HEK293T (cell line): ENCODE measurements around the gene FOXO1.

ENCODE experiments used
- BHLHE40 ChIP-seq: fragments of 450-650 bp; IDR thresholded peaks from 2 replicates; pipeline ENCODE4 v1.6.1; 2016; ENCODE audit warnings: mild to moderate bottlenecking, moderate library complexity, borderline replicate concordance
- FOXA1 ChIP-seq: fragments of 450-650 bp; IDR thresholded peaks from 2 replicates; pipeline ENCODE4 v1.6.1; 2016; ENCODE audit warnings: mild to moderate bottlenecking
- HDGF ChIP-seq: fragments of 450-650 bp; IDR thresholded peaks from 2 replicates; pipeline ENCODE4 v1.6.1; 2017; ENCODE audit warnings: antibody characterized with exemption, borderline replicate concordance
- LEF1 ChIP-seq: fragments of 450-650 bp; IDR thresholded peaks from 2 replicates; pipeline ENCODE4 v1.6.1; 2017; ENCODE audit warnings: mild to moderate bottlenecking, borderline replicate concordance
- NFRKB ChIP-seq: fragments of 450-650 bp; IDR thresholded peaks from 2 replicates; pipeline ENCODE4 v1.6.1; 2016; ENCODE audit warnings: mild to moderate bottlenecking, moderate library complexity
- PKNOX1 ChIP-seq: fragments of 450-650 bp; IDR thresholded peaks from 2 replicates; pipeline ENCODE4 v1.6.1; 2016

- no peak for TF ChIP-seq BHLHE40
- TF ChIP-seq NFRKB, result no peak
- no peak for TF ChIP-seq FOXA1
- TF ChIP-seq HDGF, result no peak
- TF ChIP-seq LEF1, result no peak
- no peak for TF ChIP-seq PKNOX1
These were observed 13.9 kb downstream of the FOXO1 start for GRCh38 chr13:40652588-40652940.
